WTC11 (cell line): ENCODE measurements around the gene PLCD1. TPM values are rescaled to one million over a fixed set of nuclear protein-coding genes. Genes with fewer than 3 reads are reported as not detected.

ENCODE experiments used
- ATAC-seq: fragments of 200-7000 bp; cut with Tn5 transposase; 2 replicates; pipeline ENCODE4 v1.10.0; 2021; ENCODE audit warnings: mild to moderate bottlenecking, moderate library complexity
- CTCF ChIA-PET: fragments of 300-600 bp; sonication (Branson Sonifier 250); formaldehyde crosslinking; loops from one replicate; lab custom pipeline; 2021; ENCODE audit warnings: antibody characterized with exemption; lab: Charles Lee
- POLR2A ChIA-PET: fragments of 350-600 bp; sonication (Branson Sonifier 250); formaldehyde crosslinking; loops from one replicate; lab custom pipeline; 2021; ENCODE audit warnings: antibody characterized with exemption; lab: Charles Lee
- DNase-seq: peaks from one replicate; pipeline ENCODE4 v3.0.0; 2021; ENCODE audit warnings: low spot score
- H3K27ac Mint-ChIP-seq: 2 replicates; pipeline ENCODE4 v1.8.0; 2021; ENCODE audit warnings: mixed read lengths
- H3K27me3 Mint-ChIP-seq: 2 replicates; pipeline ENCODE4 v1.8.0; 2021; ENCODE audit warnings: low read depth, mild to moderate bottlenecking, moderate library complexity, mixed read lengths
- H3K36me3 Mint-ChIP-seq: 2 replicates; pipeline ENCODE4 v1.8.0; 2021; ENCODE audit warnings: mixed read lengths
- H3K4me1 Mint-ChIP-seq: 2 replicates; pipeline ENCODE4 v1.8.0; 2022; ENCODE audit warnings: mixed read lengths
- H3K4me3 Mint-ChIP-seq: 2 replicates; pipeline ENCODE4 v1.8.0; 2021; ENCODE audit warnings: mild to moderate bottlenecking, moderate library complexity, mixed read lengths
- H3K9me3 Mint-ChIP-seq: 2 replicates; pipeline ENCODE4 v1.8.0; 2021; ENCODE audit warnings: mixed read lengths
- AR ChIP-seq: fragments of 250-450 bp; sonication (Bioruptor Pico); IDR thresholded peaks from 2 replicates; pipeline ENCODE4 v1.9.0; 2021; ENCODE audit warnings: mild to moderate bottlenecking
- CTCF ChIP-seq: fragments of 200-600 bp; IDR thresholded peaks from 2 replicates; pipeline ENCODE4 v1.8.0; 2022; ENCODE audit warnings: antibody characterized with exemption
- E2F5 ChIP-seq: sonication (generic); formaldehyde crosslinking; IDR thresholded peaks from 2 replicates; pipeline ENCODE4 v1.8.1; 2022; ENCODE audit warnings: mild to moderate bottlenecking, moderate library complexity, missing genetic modification reagents
- FOXP4 ChIP-seq: sonication (generic); formaldehyde crosslinking; IDR thresholded peaks from 2 replicates; pipeline ENCODE4 v1.8.0; 2022; ENCODE audit warnings: mild to moderate bottlenecking, missing genetic modification reagents
- HMGXB4 ChIP-seq: sonication (generic); formaldehyde crosslinking; IDR thresholded peaks from 2 replicates; pipeline ENCODE4 v1.8.1; 2023; ENCODE audit warnings: mild to moderate bottlenecking, moderate library complexity, missing genetic modification reagents
- IRF1 ChIP-seq: sonication (generic); formaldehyde crosslinking; IDR thresholded peaks from 2 replicates; pipeline ENCODE4 v1.8.0; 2023; ENCODE audit warnings: missing genetic modification reagents
- PREB ChIP-seq: sonication (generic); formaldehyde crosslinking; IDR thresholded peaks from 2 replicates; pipeline ENCODE4 v1.8.1; 2022; ENCODE audit warnings: mild to moderate bottlenecking, missing genetic modification reagents, moderate library complexity, borderline replicate concordance
- SMAD3 ChIP-seq: sonication (generic); formaldehyde crosslinking; IDR thresholded peaks from 2 replicates; pipeline ENCODE4 v1.8.0; 2022; ENCODE audit warnings: missing genetic modification reagents, mild to moderate bottlenecking, borderline replicate concordance
- SOX15 ChIP-seq: fragments of 250-450 bp; sonication (Bioruptor Pico); IDR thresholded peaks from 2 replicates; pipeline ENCODE4 v1.9.0; 2021; ENCODE audit warnings: mild to moderate bottlenecking
- ZBTB43 ChIP-seq: sonication (generic); formaldehyde crosslinking; IDR thresholded peaks from 2 replicates; pipeline ENCODE4 v1.8.1; 2023; ENCODE audit warnings: mild to moderate bottlenecking, missing genetic modification reagents
- ZNF138 ChIP-seq: sonication (generic); formaldehyde crosslinking; conservative IDR thresholded peaks from 2 replicates; pipeline ENCODE4 v1.8.1; 2022; ENCODE audit warnings: mild to moderate bottlenecking, moderate library complexity, missing genetic modification reagents
- ZNF281 ChIP-seq: sonication (generic); formaldehyde crosslinking; IDR thresholded peaks from 2 replicates; pipeline ENCODE4 v1.8.0; 2023; ENCODE audit warnings: mild to moderate bottlenecking, missing genetic modification reagents
- ZNF396 ChIP-seq: fragments of 250-450 bp; sonication (Bioruptor Pico); IDR thresholded peaks from 2 replicates; pipeline ENCODE4 v1.8.0; 2021; ENCODE audit warnings: mild to moderate bottlenecking, moderate library complexity, borderline replicate concordance
- total RNA-seq: library from RNA; stranded (reverse); gene quantifications from 3 replicates; pipeline ENCODE4 v1.2.3, GENCODE V29; 2021

Gene PLCD1
- total RNA-seq, 1 experiment from 2014 or later: 29.9 TPM

GRCh38 chr3:37961622-37962431 lies 67.6 kb downstream of the PLCD1 start:
- ChIA-PET POLR2A (interaction anchor here (0.6 to 0.7 kb wide), 2 partner anchors 20 to 90 kb away, joined by 3 read pairs; no protein-coding TSS in a partner anchor), CTCF (interaction anchor here (1.0 to 4.4 kb wide), 5 partner anchors 12 to 107 kb away, joined by 3 to 22 read pairs (median 10); no protein-coding TSS in a partner anchor)
- Mint-ChIP-seq H3K9me3 (no peaks in the 10 kb centered on the region; the same call in 1 of the 2 replicates), H3K27ac (peak overlapping the region; percentile 91), H3K4me1 (peaks cover 42% of the 10 kb centered on the region), H3K27me3 (no peaks in the 10 kb centered on the region), H3K36me3 (peaks cover 5% of the 10 kb centered on the region), H3K4me3 (no peak overlapping the region)
- TF ChIP-seq FOXP4 (CRISPR knock-in tag) (no peak), ZNF281 (CRISPR knock-in tag) (no peak), ZBTB43 (CRISPR knock-in tag) (no peak), SMAD3 (CRISPR knock-in tag) (no peak), ZNF138 (no peak), HMGXB4 (CRISPR knock-in tag) (no peak), SOX15 (CRISPR knock-in tag) (no peak), IRF1 (CRISPR knock-in tag) (no peak), PREB (CRISPR knock-in tag) (no peak), ZNF396 (CRISPR knock-in tag) (no peak), CTCF (no peak), AR (CRISPR knock-in tag) (no peak), E2F5 (CRISPR knock-in tag) (no peak)
- DNase-seq (no peak), ATAC-seq (peak; percentile 78)
